ENCODE measurements around the gene BCO1. TPM values are rescaled to one million over a fixed set of nuclear protein-coding genes. Genes with fewer than 3 reads are reported as not detected.

Gene BCO1
- total and polyA plus RNA-seq, 2 donors from 2014 or later = 1.4 to 3.0 TPM

DNA sequence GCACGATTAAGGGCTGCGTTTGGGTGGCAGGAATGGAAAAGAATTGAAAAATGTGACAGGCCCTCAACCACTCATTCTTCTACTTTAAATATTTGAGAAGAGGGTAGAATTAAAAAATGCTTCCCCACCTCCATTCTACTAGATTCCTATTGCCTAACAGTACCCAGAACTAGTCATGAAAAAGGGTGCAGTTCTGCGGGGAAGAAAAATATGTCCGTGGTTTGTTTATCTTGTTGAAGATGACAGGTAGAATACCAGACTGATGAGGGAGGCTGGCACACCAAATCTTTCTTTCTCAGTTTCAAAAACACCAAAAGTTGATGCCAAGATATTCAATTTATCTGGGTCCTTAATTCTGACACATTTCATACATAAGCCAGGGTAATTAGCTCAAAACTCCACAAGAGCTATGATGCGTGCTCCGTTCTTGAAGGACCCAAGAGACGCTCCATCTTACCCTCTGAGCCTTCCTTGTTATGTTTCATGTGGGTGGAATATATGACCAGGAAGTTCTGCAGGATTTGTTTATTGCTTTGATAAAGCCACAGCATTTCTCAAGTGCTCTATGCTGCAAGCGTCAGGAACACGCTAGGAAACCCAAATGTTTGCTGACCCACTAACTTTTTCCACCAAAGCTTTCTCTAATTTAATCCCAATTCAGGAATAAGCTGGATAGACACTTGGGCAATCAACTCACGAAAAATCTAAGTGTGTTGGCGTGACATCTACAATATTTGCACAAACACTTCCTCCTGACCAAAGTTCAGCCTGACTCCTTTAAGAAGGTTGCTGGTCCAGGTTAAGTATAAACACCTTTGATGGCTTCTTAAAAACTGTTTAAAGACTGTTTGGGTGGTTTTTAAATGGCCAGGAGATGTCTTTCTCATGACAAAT, 55.7 kb downstream of the BCO1 start:
- H3K4me1 ChIP-seq (ENCODE audit: control insufficient read depth in 2 of 3, insufficient read depth in 2 of 3, low read depth in 1 of 3, low read length in 3 of 3) = no peaks in the 10 kb centered on the region
- no peaks in the 10 kb centered on the region for H3K9me3 ChIP-seq (ENCODE audit: control insufficient read depth in 2 of 3, insufficient read depth in 1 of 3, low read length in 3 of 3)
- no peaks in the 10 kb centered on the region for H3K27me3 ChIP-seq (ENCODE audit: control insufficient read depth, insufficient read depth, low read length)
- no peak for TF ChIP-seq CTCF (IDR thresholded peaks at IDR 0.05; ENCODE audit: borderline replicate concordance, extremely low read depth, insufficient read depth)
- no peak for FAIRE-seq
- no peak for DNase-seq
- H3K36me3 ChIP-seq (ENCODE audit: control insufficient read depth in 2 of 3, insufficient read depth in 3 of 3, low read length in 3 of 3) = no peaks in the 10 kb centered on the region
- no peak overlapping the region for H3K27ac ChIP-seq (ENCODE audit: low read depth in 2 of 2, low read length in 2 of 2)
- intact Hi-C loops (cut with DNase I) = no loop called here
- H3K9ac ChIP-seq (ENCODE audit: low read length in 3 of 3) = no peak overlapping the region
- H3K4me3 ChIP-seq (ENCODE audit: low read length in 3 of 3) = no peak overlapping the region

GRCh38 chr16:81296631-81297030, 58.1 kb downstream of the BCO1 start:
- no peak overlapping the region for H3K9ac ChIP-seq (ENCODE audit: low read length in 3 of 3)
- intact Hi-C loops (cut with DNase I) = no loop called here
- DNase-seq (no peak), FAIRE-seq (no peak)
- no peaks in the 10 kb centered on the region for H3K27me3 ChIP-seq (ENCODE audit: control insufficient read depth, insufficient read depth, low read length)
- H3K4me1 ChIP-seq (ENCODE audit: control insufficient read depth in 2 of 3, insufficient read depth in 2 of 3, low read depth in 1 of 3, low read length in 3 of 3) = no peaks in the 10 kb centered on the region
- H3K27ac ChIP-seq (ENCODE audit: low read depth in 2 of 2, low read length in 2 of 2) = no peak overlapping the region
- no peak overlapping the region for H3K4me3 ChIP-seq (ENCODE audit: low read length in 3 of 3)
- TF ChIP-seq CTCF (IDR thresholded peaks at IDR 0.05; ENCODE audit: borderline replicate concordance, extremely low read depth, insufficient read depth) = no peak
- H3K36me3 ChIP-seq (ENCODE audit: control insufficient read depth in 2 of 3, insufficient read depth in 3 of 3, low read length in 3 of 3) = no peaks in the 10 kb centered on the region
- H3K9me3 ChIP-seq (ENCODE audit: control insufficient read depth in 2 of 3, insufficient read depth in 1 of 3, low read length in 3 of 3) = no peaks in the 10 kb centered on the region

GRCh38 chr16:81307770-81308169, 69.3 kb downstream of the BCO1 start:
- intact Hi-C loops (cut with DNase I) = no loop called here
- TF ChIP-seq CTCF (IDR thresholded peaks at IDR 0.05; ENCODE audit: borderline replicate concordance, extremely low read depth, insufficient read depth) = no peak
- Histone ChIP-seq H3K4me1 (ENCODE audit: control insufficient read depth in 2 of 3, insufficient read depth in 2 of 3, low read depth in 1 of 3, low read length in 3 of 3) (no peaks in the 10 kb centered on the region), H3K9me3 (ENCODE audit: control insufficient read depth in 2 of 3, insufficient read depth in 1 of 3, low read length in 3 of 3) (no peaks in the 10 kb centered on the region), H3K27me3 (ENCODE audit: control insufficient read depth, insufficient read depth, low read length) (no peaks in the 10 kb centered on the region), H3K4me3 (ENCODE audit: low read length in 3 of 3) (no peak overlapping the region), H3K36me3 (ENCODE audit: control insufficient read depth in 2 of 3, insufficient read depth in 3 of 3, low read length in 3 of 3) (no peaks in the 10 kb centered on the region), H3K9ac (ENCODE audit: low read length in 3 of 3) (no peak overlapping the region), H3K27ac (ENCODE audit: low read depth in 2 of 2, low read length in 2 of 2) (no peak overlapping the region)
- FAIRE-seq (no peak), DNase-seq (no peak)

All from kidney (tissue), 14 donors.